Fibroblast of peridontal ligament (primary cell): ENCODE results near the gene CRIP2.

Experiments used
- DNase-seq: peaks from one replicate; pipeline ENCODE4 v3.0.0-alpha.2; 2010; ENCODE audit errors: extremely low read depth

The CRIP2 gene

DNA sequence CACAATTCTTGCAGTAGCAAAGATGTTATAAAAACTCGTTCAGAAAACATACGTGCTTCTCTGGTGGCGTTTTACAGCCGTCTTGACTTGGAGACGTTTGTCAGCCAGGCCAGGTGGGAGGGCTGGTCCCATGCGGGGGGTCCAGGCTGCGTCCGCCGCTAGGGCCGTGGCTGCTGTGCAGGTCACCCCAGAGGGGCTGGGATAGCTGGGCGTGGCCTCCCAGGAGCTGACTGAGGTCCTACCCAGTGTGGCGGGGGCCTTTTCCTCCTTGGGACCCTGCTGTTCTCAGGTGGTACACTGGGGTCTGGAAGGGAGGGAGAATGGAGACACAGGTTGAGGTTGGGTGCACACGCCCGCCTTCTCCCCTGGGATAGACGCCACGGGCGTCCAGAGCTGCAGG is 29.8 kb upstream of the CRIP2 start:
- DNase-seq: no peak

DNA sequence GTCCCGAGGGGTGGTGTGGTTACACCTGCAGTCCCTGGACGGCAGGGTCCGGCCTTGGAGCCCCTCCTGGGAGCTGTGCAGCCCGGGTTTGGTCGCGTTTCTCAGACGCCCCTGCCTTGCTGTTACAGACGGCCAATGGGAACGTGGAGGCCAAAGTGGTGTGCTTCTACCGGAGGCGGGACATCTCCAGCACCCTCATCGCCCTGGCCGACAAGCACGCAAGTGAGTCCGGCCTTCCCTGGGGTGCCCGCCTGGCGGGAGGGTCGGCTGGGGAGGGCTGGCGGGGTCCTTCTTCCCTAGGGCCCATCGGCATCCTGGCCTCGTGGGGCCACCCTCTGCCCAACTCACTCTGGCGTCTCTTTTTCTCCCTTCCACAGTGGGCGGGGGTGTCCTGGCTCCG is 29.3 kb upstream of the CRIP2 start:
- no peak for DNase-seq

DNA sequence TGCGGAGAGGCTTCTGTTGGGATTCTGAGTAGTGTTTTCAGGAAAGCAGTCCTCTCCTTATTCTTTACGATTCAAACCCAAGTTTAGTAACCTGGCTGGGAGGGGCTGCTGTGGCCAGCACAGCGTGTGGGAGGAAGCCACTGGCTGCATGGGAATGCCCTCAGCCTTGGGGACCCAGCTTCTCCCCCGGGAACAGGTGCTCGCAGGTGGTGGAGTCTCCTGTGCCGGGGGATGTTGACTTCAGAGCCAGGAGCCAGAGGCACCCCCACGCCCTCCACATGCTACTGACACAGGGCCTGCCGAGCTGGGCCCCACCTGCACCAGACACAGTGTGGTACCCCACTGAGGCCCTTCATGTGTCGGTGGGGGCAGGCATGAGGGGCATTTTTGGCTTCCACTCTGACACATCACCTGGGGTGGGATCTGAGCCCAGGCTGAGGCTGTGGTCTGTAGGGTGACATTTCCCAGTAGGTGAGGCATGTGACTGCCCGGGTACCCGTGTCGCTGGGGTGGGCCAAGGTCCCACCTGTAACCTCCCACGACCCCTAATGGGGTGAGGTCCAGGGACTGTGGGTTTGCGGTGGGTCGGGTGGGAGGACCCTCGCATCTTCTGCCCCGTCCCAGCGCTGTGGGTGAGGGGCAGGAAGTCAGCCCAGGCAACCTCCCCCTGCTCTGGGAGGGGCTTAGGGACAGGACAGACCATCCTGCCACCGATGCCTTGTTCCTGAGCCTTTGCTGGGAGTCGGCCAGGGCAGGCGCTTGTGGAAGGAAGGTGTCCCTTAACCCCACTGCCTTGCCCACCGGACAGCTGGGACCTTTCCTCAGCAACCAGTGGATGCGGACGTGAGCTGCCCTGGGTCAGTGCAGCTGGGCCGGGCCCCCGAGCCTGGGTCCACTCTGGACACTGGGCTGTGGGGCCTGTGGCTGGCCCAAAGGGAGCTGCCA is 28.4 kb upstream of the CRIP2 start:
- no peak for DNase-seq

DNA sequence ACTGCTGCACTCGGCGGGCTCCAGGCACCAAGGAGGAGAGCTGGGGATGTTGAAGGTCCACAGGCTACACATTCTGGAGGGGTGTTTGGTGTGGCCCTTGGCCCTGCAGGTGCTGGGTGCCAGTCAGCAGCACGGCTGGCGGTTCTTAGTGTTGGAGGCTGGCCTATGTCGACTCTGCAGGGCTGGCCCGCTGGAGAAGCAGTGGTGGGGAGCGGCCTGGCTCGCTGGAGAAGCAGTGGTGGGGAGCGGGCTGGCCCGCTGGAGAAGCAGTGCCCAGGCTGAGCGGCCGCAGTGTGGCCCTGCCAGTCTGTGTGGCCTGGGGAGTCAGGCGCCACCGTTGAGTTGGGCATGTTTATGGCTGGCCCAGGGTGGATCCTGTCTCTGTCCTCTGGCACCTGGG is 27.6 kb upstream of the CRIP2 start:
- DNase-seq: no peak

- no peak for DNase-seq
Measured at GRCh38 chr14:105447651-105448640, 26.7 kb upstream of the CRIP2 start.

- peak; percentile 45 for DNase-seq
Measured at GRCh38 chr14:105448706-105449111, 25.9 kb upstream of the CRIP2 start.

DNA sequence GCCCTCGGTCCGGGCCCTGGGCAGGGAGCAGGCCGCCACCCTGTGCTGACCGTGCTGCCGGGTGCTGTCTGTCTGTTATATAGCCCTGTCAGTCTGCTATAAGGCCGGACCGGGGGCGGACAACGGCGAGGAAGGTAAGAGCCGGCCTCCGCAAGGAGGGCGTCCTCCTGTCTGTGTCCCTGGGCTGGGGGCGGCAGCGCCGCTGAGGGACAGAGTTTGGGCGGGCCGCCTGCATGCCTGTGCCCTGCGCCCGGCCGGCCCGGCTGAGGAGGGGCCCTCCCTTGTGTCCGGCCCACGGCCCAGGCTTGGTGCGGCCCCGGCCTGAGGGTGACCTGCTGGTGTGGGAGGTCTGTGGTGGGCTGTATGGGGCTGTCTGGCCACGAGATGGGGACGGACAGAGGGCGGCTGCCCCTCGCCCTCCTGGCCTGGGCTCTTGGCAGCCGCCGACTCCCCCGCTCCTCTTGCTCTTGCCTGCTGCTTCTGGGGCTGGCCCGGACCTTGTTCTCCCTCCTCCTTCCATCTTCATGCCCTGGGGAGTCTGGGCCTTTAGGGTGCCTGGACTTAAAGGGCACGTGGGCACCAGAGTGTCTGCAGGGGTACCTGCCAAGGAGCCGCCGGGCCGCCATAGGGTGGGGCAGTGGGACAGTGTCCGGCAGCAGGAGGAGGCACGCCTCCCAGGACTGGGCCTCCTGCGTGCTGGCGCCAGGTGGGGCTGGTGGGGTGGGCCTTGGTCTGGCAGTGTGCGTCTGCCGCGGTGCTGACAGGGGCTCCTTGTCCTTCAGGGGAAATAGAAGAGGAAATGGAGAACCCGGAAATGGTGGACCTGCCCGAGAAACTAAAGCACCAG is 25.1 kb upstream of the CRIP2 start:
- no peak for DNase-seq

DNA sequence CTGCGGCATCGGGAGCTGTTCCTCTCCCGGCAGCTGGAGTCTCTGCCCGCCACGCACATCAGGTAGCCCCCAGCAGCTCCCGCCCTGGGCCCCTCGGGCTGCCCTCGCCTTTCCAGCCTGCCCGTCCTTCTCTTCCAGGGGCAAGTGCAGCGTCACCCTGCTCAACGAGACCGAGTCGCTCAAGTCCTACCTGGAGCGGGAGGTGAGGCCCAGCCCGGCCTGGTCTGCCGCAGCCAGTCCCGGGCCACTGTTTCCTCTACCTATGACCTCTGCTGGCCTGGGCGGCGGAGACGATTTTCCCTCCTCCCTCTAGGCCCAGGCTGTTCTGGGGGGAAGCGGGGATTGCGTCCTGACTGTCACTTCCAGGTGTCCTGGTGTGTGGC is 24.5 kb upstream of the CRIP2 start:
- DNase-seq: no peak

DNA sequence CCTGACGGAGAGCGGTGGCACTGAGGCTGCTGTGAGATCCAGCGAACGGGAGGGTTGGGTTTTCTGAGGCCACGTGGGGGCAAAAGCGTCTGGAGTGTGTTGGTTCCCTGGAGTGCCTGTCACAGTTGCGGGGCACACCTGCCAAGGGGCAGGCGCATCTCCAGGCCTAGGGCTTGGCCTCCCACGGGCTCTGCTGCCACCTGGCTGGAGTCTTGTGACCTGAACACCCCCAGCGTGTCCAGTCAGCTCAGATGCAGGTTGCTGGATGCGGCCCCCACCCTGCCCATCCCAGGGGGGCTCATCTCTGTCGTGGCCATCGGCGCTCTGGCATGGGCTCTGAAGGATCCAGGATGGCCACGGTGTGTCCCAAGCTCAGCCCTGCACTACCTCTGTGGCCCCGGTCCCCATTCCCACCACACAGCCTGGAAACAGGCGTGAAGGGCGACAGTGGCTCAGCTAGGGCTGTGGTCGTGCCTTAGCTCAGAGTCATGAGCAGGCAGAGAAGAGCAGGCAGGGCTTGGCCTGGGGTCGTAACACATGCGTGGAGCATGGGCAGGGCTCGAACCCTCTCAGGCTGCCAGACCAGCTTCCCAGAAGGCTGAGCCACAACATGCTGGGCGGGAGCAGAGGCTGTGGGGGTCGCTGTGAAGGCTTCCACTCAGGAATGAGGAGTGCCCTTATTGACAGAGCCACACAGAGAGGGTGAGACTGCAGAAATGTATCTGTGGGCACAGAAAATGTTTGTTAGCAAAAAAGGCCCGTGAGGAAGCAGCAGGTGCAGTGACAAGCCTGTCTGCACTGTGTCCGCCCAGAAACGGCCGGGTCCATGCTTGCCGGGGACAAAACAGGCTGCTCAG is 23.5 kb upstream of the CRIP2 start:
- DNase-seq: no peak

DNA sequence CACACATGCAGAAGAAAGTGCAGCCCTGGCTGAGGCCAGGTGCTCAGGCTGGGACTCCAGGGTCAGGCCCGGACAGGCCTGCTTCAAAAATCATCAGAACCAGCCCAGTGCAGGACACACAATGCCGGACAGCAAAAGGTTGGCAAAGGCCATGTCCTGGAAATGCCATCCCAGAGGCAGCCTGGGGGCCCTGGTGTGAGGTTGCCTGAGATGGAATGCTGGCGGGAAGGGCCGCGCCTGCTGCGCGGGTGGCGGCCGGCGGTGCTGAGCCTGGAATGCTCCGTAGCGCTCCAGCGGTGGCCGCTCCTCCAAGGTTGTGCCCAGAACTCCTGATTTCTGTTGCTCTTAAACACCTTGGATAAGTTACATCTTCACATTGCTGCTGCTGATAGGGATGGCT is 21.7 kb upstream of the CRIP2 start:
- no peak for DNase-seq

DNA sequence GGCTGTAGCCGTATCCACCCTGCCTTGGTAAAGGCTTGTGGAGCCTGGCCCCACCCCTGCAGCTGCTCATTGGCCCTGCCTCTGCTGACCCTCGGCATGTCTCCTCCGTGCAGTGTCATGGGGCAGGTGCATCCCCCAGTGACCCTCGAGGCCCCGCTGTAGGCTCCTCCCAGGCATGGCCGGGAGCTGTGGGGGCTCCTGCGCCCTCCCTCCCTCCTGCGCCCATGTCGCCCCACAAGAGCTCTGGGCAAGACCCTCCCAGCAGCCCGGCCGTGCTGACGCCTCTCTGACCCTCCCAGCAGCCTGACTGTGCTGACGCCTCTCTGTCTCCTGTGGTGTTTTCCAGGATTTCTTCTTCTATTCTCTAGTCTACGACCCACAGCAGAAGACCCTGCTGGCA is 20.8 kb upstream of the CRIP2 start:
- no peak for DNase-seq

- DNase-seq: no peak
Measured at GRCh38 chr14:105455086-105455640, 19.5 kb upstream of the CRIP2 start.

GRCh38 chr14:105455766-105456660 is 18.6 kb upstream of the CRIP2 start:
- DNase-seq: no peak

- DNase-seq: no peak
Measured at GRCh38 chr14:105456736-105457617, 17.6 kb upstream of the CRIP2 start.

- DNase-seq: no peak
Measured at GRCh38 chr14:105458010-105458409, 16.6 kb upstream of the CRIP2 start.

GRCh38 chr14:105458571-105458970 is 16.1 kb upstream of the CRIP2 start:
- no peak for DNase-seq

- DNase-seq: no peak
Measured at GRCh38 chr14:105460116-105460515, 14.5 kb upstream of the CRIP2 start.

DNA sequence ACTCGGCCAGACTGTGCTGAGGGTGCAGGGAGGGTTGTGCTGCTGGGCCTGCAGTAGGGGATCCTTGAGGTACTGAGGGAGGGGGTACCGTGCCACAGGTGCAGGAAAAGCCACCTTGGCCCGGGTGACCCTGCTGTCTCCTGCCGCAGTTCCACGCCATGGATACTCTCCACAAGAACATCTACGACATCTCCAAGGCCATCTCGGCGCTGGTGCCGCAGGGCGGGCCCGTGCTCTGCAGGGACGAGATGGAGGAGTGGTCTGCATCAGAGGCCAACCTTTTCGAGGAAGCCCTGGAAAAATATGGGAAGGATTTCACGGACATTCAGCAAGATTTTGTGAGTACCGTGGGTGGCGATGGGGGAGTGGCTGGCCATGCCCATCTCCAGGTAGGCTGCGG is 14.0 kb upstream of the CRIP2 start:
- DNase-seq: no peak
